ENCODE measurements around the gene PRSS21.
A peak's percentile ranks its signal among the peaks of the same experiment; 100 is the strongest.

PRSS21 gene

DNA sequence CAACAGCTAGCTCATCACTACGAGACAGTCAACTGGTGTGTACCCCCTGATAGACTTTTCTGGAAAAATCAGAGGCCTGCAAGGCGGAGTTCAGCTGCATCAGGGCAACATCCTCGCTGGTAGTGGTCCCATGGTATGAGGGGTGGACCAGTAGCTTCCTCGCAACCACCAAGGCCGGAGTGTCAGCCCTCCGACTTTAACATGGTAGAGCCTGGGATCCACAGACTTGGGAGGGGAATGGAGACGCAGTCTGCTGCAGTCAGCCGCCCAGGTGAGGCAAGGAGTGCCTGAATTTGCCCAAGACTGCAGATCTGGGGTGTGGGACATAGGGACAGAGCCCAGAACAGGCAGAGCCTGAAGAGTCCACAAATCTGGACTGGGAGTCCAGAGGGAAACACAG is 26.5 kb downstream of the PRSS21 start:
- no peak for DNase-seq
- TF ChIP-seq POLR2A (IDR thresholded peaks at IDR 0.05; ENCODE audit: low read length) (no peak), GATA1 (IDR thresholded peaks at IDR 0.05; ENCODE audit: low read depth, low read length) (no peak)

DNA sequence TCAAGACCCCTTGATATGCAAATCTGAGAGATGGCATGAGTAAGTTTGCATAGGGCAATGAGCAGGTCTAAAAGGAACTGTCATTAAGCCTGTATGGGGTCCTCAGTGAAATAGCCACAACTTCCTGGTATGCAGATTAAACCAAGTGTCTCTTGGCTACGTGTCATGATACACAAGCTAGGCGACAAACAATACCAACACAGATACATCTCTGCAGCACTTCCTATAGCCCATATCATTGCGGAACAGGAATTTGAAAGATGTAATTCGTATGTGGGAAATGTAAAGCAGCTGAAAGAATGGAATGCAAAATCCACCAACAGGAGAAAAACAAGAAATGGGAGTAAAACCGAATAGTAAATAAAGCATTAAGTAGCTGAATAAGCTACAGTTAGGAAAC is 28.1 kb downstream of the PRSS21 start:
- DNase-seq: no peak
- TF ChIP-seq POLR2A (IDR thresholded peaks at IDR 0.05; ENCODE audit: low read length) (no peak), GATA1 (IDR thresholded peaks at IDR 0.05; ENCODE audit: low read depth, low read length) (no peak)

DNA sequence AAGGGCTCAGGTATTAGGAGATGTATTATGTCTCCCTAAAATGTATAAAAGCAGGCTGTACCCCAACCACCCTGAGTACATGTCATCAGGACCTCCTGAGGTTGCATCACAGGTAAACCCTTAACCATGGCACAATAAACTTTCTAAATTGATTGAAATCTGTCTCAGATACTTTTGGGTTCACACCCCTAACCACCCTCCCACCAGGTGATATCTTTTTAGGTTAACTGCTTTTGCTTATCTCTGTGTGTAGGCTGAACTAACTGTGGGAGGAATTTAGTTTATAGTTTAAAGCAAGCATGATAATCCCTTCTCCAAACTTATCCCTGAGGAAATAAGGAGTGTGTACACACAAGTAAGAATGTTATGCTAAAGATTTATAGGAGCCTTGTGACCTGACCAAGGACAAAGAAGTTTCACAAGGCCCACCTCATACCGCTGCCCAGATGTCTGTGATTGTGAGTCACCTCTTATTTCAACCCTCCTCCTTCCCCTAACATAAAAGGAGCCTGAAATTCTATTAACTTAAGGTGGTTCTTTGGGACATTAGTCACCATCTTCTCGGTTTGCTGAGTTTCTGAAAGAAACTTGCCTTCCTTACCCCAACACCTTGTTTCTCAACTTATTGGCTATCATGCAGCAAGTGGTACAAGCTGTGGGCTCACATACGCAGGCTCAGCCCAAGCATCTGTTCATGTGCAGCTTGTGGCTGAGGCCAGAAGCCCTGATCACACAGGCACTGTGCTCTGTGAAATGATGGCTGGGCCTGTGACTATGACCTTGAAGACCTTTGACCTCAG is 29.7 kb downstream of the PRSS21 start:
- TF ChIP-seq GATA1 (IDR thresholded peaks at IDR 0.05; ENCODE audit: low read depth, low read length): no peak
- no peak for TF ChIP-seq POLR2A (IDR thresholded peaks at IDR 0.05; ENCODE audit: low read length)
- DNase-seq: no peak

DNA sequence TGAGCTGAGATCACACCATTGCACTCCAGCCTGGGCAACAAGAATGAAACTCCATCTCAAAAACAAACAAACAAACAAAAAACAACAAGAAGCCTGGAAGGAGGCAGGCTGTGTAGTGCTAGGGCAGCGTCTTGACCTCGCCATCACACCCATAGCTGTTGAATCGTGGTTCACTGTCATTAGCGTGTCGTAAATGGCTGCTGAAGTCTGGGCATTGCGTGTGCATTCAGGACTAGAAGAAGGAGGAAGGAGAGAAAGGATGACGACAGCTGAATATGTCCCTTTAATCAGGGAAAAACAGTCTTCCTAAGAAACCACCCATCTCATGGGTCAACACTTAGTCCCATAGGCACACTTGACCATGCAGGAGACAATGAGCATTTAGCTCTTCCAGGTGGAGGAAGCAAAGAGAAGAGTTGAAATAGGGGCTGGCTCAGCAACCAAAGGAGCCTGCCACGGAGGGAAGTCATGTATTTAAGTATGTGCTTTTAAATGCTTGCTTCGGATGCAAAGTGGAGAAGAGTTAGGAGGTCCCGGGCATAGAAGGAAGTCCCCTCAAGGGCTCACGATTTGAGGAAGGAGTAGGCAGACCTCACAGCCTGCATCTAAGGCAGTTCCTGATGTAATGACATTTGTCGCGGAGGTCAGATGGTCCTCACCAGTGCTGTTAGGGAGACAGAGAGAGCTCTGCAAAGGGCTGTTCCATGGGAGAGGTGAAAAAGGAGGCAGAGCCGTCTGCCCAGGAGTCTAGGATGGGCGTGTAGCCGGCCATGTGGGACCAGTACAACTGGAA is 32.1 kb downstream of the PRSS21 start:
- DNase-seq: no peak
- TF ChIP-seq POLR2A (IDR thresholded peaks at IDR 0.05; ENCODE audit: low read length): no peak
- no peak for TF ChIP-seq GATA1 (IDR thresholded peaks at IDR 0.05; ENCODE audit: low read depth, low read length)

DNA sequence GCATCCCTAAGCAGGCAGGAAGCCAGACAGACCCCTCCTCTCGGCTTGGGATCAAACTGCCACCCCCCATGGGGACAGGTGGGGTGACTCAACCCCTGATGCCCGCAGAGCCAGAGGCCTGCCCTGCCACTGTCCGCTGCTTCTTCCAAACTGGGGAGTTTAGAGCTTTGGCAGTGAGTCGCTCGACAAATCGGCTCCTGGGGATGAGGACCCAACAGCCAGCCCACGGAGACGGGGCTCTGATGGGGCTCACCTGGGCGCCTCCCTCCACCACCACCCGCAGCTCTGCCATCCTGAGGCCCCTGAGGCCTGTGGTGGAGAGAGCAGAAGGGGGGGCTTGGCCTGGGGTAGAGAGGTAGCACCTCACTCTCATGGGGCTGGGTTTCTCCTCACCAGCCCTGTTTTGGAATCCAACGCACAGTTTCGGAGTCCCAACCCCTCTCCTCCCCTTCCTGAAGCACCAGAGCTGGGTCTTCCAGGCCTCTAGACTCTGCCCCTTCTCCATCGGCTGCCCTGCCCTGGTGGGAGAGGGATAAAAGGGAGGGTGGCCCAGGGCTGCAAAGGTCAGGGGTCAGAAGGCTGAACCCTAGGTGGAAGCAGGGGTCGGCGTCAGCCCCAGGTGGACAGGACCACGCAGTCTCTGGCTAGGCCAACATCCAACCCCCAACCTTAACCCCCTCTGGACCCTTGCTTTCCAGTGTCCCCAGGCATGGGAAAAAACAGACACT is 35.1 kb downstream of the PRSS21 start:
- TF ChIP-seq POLR2A (IDR thresholded peaks at IDR 0.05; ENCODE audit: low read length) (no peak), GATA1 (IDR thresholded peaks at IDR 0.05; ENCODE audit: low read depth, low read length) (no peak)
- no peak for DNase-seq

DNA sequence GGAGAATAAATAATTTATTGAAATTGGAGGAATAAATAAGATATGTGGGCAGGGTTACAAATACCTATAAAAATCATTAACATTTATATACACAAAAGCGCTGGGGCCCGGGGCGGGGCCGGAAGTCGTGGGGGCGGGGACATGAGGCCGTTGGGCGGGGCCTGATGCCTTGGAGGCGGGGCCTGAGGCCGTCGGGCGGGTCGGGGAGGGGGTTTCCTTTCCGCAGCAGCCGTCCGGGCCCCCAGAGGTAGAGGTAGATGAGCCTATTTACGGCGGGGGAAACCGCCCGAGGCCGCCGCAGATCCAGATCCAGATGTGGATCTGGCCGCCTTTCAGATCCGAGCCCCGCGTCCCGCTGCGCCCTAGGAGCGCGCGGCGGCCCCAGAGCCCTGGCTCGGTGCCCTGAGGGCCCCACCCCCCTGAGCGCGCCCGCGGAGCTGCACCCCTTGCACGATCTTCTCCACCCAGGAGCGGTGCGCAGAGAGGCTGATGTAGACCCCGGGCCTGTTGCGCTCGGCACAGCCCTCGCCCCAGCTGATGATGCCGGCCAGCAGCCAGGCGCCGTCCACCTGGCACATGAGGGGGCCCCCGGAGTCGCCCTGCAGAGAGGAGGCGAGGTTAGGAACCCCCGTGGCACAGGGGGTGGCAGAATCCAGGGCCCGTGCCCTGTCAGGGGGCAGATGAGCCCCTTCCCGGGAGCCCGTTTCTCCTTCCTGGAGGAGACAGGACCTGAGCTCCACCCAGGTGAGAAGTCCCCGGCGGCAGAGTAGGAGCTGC is 35.9 kb downstream of the PRSS21 start:
- no peak for DNase-seq
- no peak for TF ChIP-seq POLR2A (IDR thresholded peaks at IDR 0.05; ENCODE audit: low read length)
- no peak for TF ChIP-seq GATA1 (IDR thresholded peaks at IDR 0.05; ENCODE audit: low read depth, low read length)

DNA sequence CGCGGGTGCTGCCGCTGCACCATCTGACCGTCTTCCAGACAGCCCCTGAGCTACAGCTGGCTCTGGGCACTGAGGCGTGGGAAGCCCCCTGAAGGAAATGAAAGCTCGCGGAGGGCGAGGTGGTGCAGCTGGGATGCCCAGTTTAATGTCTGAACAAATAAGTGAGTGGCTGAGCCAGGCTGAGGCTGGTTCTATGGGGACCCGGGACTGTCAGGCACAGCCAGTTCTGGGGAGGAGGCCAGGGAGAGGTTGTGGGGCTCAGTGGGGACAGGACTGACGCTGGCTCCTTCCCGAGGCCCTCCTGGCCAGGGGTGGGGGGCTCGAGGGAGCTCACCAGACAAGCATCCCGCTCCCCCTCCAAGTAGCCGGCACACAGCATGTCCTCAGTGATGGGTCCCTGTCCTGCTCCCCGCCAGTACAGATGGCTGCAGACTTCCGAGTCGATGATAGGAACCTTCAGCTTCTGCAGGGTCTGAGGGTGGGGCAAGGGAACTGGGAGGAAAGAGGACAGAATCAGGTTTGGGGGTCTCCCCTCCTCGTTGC is 36.6 kb downstream of the PRSS21 start:
- TF ChIP-seq GATA1 (IDR thresholded peaks at IDR 0.05; ENCODE audit: low read depth, low read length) (no peak), POLR2A (IDR thresholded peaks at IDR 0.05; ENCODE audit: low read length) (no peak)
- no peak for DNase-seq

DNA sequence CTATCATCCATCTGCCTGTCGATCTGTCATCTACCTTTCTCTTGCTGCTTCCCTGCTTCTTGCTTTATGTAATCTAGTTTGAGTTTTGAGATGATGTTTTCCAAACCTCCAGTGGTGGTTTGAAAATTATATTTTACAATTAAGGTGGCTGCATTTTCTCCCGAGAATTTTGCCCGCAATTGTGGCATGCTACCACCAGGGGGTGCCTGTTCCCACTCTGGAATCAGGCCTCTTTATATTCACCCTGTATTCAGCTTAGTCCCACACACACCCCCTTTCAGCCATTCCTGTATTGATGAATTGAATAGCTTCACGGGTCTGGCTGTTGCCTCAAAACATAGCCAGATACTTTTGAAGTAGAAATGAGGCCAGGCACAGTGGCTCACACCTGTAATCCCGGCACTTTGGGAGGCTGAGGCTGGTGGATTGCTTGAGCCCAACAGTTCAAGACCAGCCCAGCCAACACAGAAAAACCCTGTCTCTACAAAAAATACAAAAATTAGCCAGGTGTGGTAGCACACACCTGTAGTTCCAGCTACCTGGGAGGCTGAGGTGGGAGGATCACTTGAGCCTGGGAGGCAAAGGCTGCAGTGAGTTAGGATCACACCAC is 37.8 kb downstream of the PRSS21 start:
- TF ChIP-seq POLR2A (IDR thresholded peaks at IDR 0.05; ENCODE audit: low read length) (no peak), GATA1 (IDR thresholded peaks at IDR 0.05; ENCODE audit: low read depth, low read length) (no peak)
- DNase-seq: peak; percentile 26 to 54

DNA sequence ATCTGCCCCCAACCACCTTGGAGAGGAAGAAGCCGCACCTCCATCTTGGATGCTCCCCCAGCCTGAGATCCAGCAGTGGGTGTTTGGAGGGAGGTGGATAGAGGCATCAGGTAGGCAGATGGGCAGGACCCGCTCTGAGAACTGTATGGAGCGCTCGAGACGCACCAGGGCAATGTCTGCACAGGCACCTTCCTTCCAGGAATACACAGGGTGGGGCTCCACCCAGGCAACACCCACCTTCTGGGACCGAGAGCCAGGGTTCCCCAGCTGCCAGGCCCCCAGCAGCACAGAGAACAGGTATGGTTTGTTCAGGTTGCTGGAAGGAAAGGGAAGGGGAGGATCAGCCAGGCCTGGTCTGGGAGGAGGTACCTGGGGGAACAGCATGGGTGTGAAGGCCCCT is 38.5 kb downstream of the PRSS21 start:
- no peak for DNase-seq
- no peak for TF ChIP-seq GATA1 (IDR thresholded peaks at IDR 0.05; ENCODE audit: low read depth, low read length)
- TF ChIP-seq POLR2A (IDR thresholded peaks at IDR 0.05; ENCODE audit: low read length): no peak

DNA sequence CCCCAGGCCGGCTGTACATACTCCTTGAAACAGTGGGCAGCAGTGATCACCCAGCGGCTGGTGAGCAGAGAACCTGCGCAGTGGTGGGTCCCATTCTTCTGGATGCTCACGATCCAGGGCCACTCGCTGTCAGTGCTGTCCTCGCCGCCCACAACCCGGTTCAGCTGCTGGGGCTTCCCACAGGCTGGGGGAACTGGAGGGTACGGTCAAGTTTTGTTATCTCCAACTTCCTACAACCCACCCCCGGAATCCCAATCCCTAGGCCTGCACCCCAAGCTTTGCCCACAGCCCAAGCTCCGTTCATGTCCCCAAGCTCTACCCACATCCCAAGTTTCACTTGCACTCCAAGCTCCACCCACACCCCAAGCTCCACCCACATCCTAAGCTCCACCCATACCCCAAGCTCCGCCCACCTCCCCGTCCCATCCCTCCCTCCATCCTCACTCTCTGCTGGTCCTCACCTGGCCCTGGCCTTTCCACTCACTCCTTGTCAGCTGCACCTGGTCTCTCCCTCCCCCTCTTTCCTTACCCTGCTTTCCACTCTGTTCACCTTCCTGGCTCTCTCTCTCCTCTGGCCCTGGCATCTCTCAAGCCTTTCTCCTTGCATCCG is 39.1 kb downstream of the PRSS21 start:
- TF ChIP-seq POLR2A (IDR thresholded peaks at IDR 0.05; ENCODE audit: low read length) (no peak), GATA1 (IDR thresholded peaks at IDR 0.05; ENCODE audit: low read depth, low read length) (no peak)
- peak in 1 of 2 experiments; percentile 37 for DNase-seq

DNA sequence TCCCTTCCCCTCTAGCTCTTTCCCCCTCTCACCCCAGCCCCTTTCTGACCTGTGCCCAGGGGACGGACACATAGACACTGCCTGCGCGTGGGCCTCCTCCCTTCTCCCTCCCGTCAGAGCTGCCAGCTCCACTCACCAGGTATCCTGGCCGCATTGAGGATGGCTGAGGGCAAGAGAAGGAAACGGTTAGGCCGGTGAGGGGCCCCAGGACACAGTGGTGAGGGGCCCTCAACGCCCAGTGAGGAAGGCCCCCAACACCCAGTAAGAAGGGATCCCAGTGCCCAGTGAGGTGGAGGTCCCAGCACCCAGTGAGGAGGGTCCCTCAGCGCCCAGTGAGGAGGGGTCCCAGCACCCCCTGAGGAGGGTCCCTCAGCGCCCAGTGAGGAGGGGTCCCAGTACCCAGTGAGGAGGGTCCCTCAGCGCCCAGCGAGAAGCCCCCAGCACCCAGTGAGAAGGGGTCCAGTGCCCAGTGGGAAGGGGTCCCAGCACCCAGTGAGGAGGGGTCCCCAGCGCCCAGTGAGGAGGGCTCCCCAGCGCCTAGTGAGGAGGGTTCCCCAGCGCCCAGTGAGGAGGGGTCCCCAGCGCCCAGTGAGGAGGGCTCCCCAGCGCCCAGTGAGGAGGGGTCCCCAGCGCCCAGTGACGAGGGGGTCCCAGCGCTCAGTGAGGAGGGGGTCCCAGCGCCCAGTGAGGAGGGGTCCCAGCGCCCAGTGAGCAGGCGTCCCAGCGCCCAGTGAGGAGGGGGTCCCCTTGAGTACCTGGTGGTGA is 39.8 kb downstream of the PRSS21 start:
- no peak for DNase-seq
- TF ChIP-seq POLR2A (IDR thresholded peaks at IDR 0.05; ENCODE audit: low read length): no peak
- no peak for TF ChIP-seq GATA1 (IDR thresholded peaks at IDR 0.05; ENCODE audit: low read depth, low read length)
